GM21390 (cell line): Measurements from ENCODE around the gene UBAC2.

Source experiments
- ATAC-seq: cut with Tn5 transposase; IDR thresholded peaks from one replicate; pipeline ENCODE4 v1.9.1; 2021; ENCODE audit not compliant: unreplicated experiment

Gene UBAC2

DNA sequence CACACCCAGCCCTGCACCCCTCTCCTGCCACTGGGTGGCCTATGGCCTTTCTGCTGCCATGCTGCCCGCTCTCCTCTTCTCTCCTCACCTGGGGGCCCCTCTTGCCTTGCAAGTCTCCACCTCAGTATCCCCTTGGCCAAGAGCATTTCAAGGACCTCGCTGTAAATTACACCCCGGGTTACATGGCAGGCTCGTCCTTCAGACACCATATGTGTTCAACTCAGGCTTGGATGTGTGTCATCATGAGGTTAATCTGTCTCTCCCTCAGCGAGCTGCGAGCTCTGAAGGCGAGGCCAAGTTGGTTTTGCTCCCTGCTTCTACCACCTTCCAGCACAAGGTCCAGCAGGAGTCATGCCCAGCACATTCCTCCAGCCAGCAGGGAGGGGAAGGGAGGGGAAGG lies 225.8 kb downstream of the UBAC2 start:
- ATAC-seq, result no peak

DNA sequence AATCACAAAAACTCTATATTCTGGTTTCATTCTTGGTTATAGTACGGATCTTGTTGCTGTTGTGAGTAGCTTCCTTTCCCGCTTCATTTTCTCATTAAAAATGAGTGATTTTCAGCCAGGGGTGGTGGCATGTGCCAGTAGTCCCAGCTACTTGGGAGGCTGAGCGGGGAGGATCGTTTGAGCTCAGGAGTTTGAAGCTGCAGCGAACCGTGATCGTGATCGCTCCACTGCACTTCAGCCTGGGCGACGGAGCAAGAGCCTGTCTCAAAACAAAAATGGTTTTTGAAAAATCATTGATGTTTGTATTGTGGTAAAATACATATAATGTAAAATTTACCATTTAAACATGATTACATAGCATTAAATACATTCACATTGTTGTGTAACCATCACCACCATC lies 229.0 kb downstream of the UBAC2 start:
- ATAC-seq, result no peak

DNA sequence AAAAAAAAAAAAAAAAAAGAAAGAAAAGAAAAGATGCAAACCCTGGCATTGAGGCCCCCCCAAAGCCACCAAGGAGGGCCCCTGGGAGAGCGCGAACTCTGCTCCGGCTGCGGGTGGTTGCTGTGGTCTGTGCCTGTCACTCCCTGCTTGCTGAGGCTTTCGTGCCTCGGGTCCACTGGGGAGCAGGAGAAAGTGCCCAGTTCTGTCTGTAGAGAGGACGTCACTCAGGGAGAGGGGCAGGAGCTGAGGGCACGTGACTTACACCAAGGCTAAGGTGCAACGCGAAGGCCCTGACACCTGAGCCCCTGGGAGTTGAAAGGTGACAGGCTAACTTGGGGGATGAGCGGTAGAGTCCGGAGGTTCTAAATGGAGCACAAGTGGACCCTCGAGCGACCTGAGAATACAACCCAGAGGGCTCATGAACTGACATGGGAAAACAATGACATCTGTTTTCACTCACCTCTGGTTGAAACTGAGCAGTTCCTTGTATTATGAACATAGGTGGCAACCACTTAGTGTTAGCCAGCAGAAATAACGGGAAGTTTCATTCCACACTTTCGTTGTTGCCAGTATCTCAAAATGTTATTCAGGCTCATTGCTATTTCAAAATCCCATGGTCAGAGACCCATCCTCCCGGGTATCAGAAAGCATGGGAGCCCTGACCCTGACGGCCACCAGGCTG lies 231.4 kb downstream of the UBAC2 start:
- ATAC-seq, result peak; percentile 38

DNA sequence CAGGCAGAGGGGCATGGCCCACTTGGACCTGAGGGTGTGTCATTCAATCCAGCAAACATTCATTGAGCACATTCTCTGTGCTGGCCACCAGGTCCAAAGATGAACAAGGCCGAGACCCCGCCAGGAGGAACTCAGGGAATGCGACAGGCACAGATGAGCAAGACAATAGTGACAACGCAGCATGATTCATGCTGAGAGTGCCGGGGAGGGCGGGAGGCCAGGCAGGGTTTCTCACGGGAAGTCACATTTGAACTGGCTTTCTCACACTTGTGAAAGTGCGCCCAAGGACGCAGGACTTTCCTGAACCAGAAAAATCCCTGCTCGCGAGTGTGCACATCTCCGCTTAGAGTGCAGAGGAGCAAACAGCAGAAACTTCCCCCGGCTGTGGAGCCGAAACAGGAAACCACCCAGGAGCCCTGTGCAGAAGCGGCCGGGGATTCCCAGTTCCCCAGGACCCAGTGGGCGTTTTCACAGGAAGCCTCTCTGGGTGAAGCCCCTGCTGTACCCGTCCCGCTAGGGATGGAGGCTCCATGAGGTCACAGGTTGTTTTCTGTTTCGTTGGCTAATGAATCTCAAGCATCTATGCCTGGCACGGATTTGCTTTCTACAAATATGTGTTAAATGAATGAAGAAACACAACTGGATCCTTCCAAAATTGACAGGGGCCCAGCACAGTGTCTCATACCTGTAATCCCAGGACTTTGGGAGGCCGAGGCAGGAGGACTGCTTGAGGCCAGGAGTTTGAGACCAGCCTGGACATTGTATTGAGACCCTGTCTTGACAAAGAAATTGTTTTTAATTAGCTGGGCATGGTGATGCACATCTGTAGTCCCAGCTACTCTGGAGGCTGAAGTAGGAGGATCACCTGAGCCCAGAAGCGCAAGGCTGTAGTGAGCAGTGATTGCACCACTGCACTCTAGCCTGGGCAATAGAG lies 232.2 kb downstream of the UBAC2 start:
- ATAC-seq, result peak; percentile 54

DNA sequence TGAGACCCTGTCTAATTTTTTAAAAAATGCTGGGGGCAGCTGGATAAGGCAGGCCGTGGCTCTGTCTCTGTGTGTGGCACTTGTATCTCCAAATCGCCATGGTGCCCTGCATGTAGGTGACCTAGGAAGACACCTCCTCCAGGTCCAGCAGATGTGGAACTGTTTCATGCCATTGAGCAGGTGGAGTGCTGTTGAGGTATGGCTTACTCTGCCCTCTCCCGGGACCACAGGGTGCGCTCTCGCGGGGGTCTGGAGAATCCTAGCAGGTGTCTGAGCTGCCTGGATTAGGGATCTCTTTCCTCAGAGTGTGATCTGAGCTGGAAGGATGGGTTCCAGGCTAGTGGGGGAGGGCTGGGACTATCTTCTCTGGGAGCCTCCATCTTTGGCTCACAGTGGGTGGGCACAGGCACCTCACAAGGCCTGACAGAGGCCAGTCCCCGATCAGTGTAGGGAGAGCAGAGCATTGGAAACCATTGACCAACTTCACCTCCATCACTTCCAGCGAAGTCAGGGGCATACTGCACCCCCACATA lies 233.0 kb downstream of the UBAC2 start:
- ATAC-seq, result no peak

DNA sequence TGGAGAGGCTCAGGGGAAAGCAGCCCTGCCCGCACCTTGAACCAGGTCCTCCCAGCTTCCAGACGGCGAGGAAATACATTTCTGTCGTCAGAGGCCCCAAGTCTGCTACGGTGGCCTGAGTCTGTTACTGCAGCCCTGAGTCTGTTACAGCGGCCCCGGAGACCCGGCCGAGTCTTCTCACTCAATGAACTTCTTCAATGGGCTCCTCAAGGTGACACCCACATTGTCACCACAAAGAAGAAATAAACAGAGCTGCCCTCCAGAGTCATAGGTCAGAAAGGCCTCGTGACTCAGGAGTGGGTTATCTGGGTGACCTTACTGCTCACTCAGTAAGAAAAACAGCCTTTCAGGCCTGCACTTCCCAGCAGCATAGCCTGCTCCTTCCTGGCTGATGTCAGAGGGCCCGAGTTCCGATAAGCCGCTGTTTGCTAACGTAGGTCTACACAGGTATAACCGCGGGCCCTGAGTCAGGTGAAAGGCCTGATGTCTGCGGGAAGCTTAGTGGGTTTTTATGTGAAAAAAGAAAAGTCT lies 233.7 kb downstream of the UBAC2 start:
- no peak for ATAC-seq

DNA sequence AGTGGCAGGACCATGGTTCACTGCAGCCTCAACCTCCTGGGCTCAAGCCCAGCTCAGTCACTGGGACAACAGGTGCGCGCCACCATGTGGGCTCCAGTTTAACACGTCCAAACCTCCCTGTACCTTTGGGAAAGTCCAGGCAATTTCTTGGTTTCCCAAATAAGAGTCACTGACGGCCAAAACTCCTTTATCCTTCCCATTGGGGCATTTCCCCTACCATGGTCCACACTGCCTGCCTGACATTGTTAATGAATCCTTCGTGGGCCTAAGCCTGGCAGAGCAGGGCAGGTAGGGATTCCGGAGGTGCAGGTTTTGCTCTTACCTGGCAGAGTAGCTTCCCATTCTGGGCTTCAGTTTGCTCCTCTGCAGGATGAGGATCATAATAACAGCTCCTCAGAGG lies 234.5 kb downstream of the UBAC2 start:
- ATAC-seq, result no peak

DNA sequence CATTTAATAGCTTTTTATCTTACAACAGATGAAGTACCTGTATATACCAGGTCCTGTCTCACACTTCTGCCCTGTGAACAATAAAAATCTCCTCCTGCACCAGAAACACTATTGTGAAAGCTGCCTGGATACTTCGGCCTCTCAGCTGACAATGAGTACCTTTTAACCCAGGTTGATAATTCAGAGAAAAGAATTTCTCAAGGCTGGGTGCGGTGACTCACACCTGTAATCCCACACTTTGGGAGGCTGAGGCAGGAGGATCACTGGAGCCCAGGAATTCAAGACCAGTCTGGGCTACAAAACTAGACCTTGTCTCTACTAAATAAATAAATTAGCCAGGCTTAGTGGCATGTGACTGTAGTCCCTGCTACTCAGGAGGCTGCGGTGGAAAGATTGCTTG lies 235.3 kb downstream of the UBAC2 start:
- ATAC-seq, result no peak
